ENCODE data around the gene KIF5C. TPM values are rescaled to one million over a fixed set of nuclear protein-coding genes. Genes with fewer than 3 reads are reported as not detected.

Gene KIF5C
- total RNA-seq, 1 experiment from 2014 or later, result 0.87 TPM

- no peak for TF ChIP-seq CTCF (IDR thresholded peaks at IDR 0.05; ENCODE audit: unreplicated experiment)
- intact Hi-C loops (cut with micrococcal nuclease; ENCODE audit: unreplicated experiment), result no loop called here
- CTCF ChIA-PET, result no interaction called here
- H3K9me3 Mint-ChIP-seq (ENCODE audit: low read depth, unreplicated experiment), result no peaks in the 10 kb centered on the region
- H3K4me1 Mint-ChIP-seq (ENCODE audit: low read depth, unreplicated experiment), result no peaks in the 10 kb centered on the region
- H3K27ac Mint-ChIP-seq (ENCODE audit: unreplicated experiment), result no peak overlapping the region
- H3K27me3 Mint-ChIP-seq (ENCODE audit: unreplicated experiment), result peaks cover 11% of the 10 kb centered on the region
- no peak overlapping the region for H3K4me3 Mint-ChIP-seq (ENCODE audit: low read depth, unreplicated experiment)
- H3K36me3 Mint-ChIP-seq (ENCODE audit: insufficient read depth, unreplicated experiment), result no peaks in the 10 kb centered on the region
- no TSS peak for BruUV-seq (replicated peaks)
- DNase-seq, result no peak
Observed at GRCh38 chr2:149070681-149071320, 195.8 kb downstream of the KIF5C start.

GRCh38 chr2:149075105-149075504 lies 200.1 kb downstream of the KIF5C start:
- Mint-ChIP-seq H3K4me1 (ENCODE audit: low read depth, unreplicated experiment) (no peaks in the 10 kb centered on the region), H3K9me3 (ENCODE audit: low read depth, unreplicated experiment) (no peaks in the 10 kb centered on the region), H3K27ac (ENCODE audit: unreplicated experiment) (no peak overlapping the region), H3K4me3 (ENCODE audit: low read depth, unreplicated experiment) (no peak overlapping the region), H3K36me3 (ENCODE audit: insufficient read depth, unreplicated experiment) (no peaks in the 10 kb centered on the region), H3K27me3 (ENCODE audit: unreplicated experiment) (peaks cover 11% of the 10 kb centered on the region)
- TF ChIP-seq CTCF (IDR thresholded peaks at IDR 0.05; ENCODE audit: unreplicated experiment), result no peak
- BruUV-seq (replicated peaks), result no TSS peak
- CTCF ChIA-PET, result interaction anchor here (0.9 kb wide), 1 partner anchor 11 kb away, joined by 3 read pairs; no protein-coding TSS in a partner anchor
- intact Hi-C loops (cut with micrococcal nuclease; ENCODE audit: unreplicated experiment), result no loop called here
- DNase-seq, result no peak

GRCh38 chr2:149075853-149076252 lies 200.8 kb downstream of the KIF5C start:
- H3K27ac Mint-ChIP-seq (ENCODE audit: unreplicated experiment), result no peak overlapping the region
- CTCF ChIA-PET, result no interaction called here
- H3K36me3 Mint-ChIP-seq (ENCODE audit: insufficient read depth, unreplicated experiment), result no peaks in the 10 kb centered on the region
- no peak overlapping the region for H3K4me3 Mint-ChIP-seq (ENCODE audit: low read depth, unreplicated experiment)
- BruUV-seq (replicated peaks), result no TSS peak
- no peaks in the 10 kb centered on the region for H3K4me1 Mint-ChIP-seq (ENCODE audit: low read depth, unreplicated experiment)
- intact Hi-C loops (cut with micrococcal nuclease; ENCODE audit: unreplicated experiment), result no loop called here
- DNase-seq, result no peak
- TF ChIP-seq CTCF (IDR thresholded peaks at IDR 0.05; ENCODE audit: unreplicated experiment), result no peak
- peaks cover 11% of the 10 kb centered on the region for H3K27me3 Mint-ChIP-seq (ENCODE audit: unreplicated experiment)
- H3K9me3 Mint-ChIP-seq (ENCODE audit: low read depth, unreplicated experiment), result no peaks in the 10 kb centered on the region

Other genes starting within 250 kb of the KIF5C start
- 29.4 and 32.5 TPM in 2 replicates for gene EPC2, start 230.5 kb upstream of the KIF5C start, total RNA-seq (2022)
- gene LYPD6B, start 163.5 kb downstream of the KIF5C start, total RNA-seq (2022), result 0.87 and 1.3 TPM in 2 replicates

All from Calu3 (cell line).